ENCODE data around the gene PGPEP1.

- TF ChIP-seq, protein P1, sequence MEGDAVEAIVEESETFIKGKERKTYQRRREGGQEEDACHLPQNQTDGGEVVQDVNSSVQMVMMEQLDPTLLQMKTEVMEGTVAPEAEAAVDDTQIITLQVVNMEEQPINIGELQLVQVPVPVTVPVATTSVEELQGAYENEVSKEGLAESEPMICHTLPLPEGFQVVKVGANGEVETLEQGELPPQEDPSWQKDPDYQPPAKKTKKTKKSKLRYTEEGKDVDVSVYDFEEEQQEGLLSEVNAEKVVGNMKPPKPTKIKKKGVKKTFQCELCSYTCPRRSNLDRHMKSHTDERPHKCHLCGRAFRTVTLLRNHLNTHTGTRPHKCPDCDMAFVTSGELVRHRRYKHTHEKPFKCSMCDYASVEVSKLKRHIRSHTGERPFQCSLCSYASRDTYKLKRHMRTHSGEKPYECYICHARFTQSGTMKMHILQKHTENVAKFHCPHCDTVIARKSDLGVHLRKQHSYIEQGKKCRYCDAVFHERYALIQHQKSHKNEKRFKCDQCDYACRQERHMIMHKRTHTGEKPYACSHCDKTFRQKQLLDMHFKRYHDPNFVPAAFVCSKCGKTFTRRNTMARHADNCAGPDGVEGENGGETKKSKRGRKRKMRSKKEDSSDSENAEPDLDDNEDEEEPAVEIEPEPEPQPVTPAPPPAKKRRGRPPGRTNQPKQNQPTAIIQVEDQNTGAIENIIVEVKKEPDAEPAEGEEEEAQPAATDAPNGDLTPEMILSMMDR (conservative IDR thresholded peaks at IDR 0.05; ENCODE audit: low read depth, low read length): no peak
- TF ChIP-seq EZH2 (IDR thresholded peaks at IDR 0.05; ENCODE audit: low read length, unreplicated experiment): no peak
Measured at GRCh38 chr19:18379803-18380747, 39.7 kb downstream of the PGPEP1 start.
